Measurements from ENCODE around the gene RAB19.

The RAB19 gene

DNA sequence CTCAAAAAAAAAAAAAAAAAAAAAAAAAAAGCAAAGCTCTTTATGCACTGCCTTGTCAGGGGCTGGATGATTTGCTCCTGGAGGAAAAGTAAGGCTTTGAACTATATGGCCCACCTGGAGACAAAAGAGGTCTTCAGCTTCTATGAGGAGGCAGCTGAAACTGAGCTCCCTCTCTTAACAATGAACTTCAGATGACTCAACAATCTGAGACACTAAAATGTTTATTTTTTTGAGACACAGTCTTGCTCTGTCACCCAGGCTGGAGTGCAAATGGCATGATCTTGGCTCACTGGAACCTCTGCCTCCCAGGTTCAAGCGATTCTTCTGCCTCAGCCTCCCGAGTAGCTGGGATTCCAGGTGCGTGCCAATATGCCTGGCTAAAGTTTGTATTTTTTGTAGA lies 36.7 kb downstream of the RAB19 start:
- no peak for DNase-seq
- H3K4me1 ChIP-seq = no peaks in the 10 kb centered on the region
- TF ChIP-seq, protein P1, sequence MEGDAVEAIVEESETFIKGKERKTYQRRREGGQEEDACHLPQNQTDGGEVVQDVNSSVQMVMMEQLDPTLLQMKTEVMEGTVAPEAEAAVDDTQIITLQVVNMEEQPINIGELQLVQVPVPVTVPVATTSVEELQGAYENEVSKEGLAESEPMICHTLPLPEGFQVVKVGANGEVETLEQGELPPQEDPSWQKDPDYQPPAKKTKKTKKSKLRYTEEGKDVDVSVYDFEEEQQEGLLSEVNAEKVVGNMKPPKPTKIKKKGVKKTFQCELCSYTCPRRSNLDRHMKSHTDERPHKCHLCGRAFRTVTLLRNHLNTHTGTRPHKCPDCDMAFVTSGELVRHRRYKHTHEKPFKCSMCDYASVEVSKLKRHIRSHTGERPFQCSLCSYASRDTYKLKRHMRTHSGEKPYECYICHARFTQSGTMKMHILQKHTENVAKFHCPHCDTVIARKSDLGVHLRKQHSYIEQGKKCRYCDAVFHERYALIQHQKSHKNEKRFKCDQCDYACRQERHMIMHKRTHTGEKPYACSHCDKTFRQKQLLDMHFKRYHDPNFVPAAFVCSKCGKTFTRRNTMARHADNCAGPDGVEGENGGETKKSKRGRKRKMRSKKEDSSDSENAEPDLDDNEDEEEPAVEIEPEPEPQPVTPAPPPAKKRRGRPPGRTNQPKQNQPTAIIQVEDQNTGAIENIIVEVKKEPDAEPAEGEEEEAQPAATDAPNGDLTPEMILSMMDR (IDR thresholded peaks at IDR 0.05; ENCODE audit: low read depth, low read length) = no peak

DNA sequence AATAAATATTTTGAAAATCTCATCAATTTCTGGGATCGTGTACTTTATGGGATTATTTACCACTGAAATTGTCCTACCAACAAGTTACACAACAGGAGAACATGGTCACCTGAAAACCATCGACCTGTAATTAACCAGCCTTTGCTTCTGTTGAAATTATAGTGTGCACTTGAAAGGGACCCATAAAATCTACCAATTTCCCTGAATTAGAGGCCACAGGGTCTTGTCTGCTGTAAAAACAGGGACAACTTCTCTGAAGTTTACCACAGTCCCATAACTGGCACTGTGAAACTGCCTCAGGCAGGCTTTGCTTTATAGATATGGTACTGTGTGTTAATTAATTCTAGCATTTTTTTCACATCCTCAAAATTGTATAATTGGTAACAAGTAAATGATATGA lies 37.7 kb downstream of the RAB19 start:
- Histone ChIP-seq H3K4me3 (ENCODE audit: low read depth, low read length) (no peak overlapping the region), H3K4me1 (no peaks in the 10 kb centered on the region), H3K9me3 (no peaks in the 10 kb centered on the region), H3K36me3 (no peaks in the 10 kb centered on the region), H3K27me3 (no peaks in the 10 kb centered on the region)
- TF ChIP-seq, protein P1 (IDR thresholded peaks at IDR 0.05; ENCODE audit: low read depth, low read length) = no peak
- no peak for DNase-seq

More for the DNA sequence above, 36.7 kb downstream of the RAB19 start:
- H3K9me3 ChIP-seq = no peaks in the 10 kb centered on the region
- H3K27me3 ChIP-seq = no peaks in the 10 kb centered on the region
- H3K4me3 ChIP-seq (ENCODE audit: low read depth, low read length) = no peak overlapping the region
- H3K36me3 ChIP-seq = no peaks in the 10 kb centered on the region

DNA sequence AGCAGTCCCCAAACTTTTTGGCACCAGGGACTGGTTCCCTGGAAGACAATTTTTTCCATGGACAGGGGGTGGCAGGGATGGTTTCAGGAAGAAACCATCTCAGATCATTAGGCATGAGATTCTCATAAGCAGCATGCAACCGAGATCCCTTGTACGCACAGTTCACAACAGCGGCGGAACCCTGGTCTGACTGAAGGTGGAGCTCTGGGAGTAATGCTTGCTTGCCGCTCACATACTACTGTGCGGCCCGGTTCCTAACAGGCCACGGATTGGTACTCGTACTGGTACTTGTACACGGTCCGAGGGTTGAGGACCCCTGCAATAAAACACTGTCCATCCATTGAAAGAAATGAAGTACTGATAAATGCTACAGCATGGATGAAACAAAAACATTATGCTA lies 42.6 kb downstream of the RAB19 start:
- DNase-seq = no peak
- no peaks in the 10 kb centered on the region for H3K27me3 ChIP-seq
- no peaks in the 10 kb centered on the region for H3K36me3 ChIP-seq
- H3K9me3 ChIP-seq = no peaks in the 10 kb centered on the region
- no peaks in the 10 kb centered on the region for H3K4me1 ChIP-seq
- no peak overlapping the region for H3K4me3 ChIP-seq (ENCODE audit: low read depth, low read length)
- TF ChIP-seq, protein P1 (IDR thresholded peaks at IDR 0.05; ENCODE audit: low read depth, low read length) = no peak

DNA sequence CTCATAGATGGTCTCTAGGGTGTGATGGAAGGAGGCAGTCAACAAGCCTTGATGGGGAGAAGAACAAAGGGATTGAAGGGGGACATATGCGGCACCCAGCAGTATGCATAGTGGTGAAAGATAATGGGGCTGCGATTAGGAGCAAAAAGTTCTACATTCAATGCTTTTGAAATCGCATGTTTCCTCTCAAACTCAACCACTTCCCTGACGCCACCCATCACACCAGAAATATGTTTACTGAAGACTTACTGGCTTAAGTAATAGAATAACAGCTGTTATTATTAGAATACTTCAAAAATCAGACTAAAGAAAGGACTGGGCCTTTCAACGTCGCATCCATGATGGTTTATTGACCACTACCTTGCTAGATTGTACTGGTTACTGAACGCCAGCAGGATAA lies 44.0 kb downstream of the RAB19 start:
- DNase-seq = no peak
- H3K27me3 ChIP-seq = no peaks in the 10 kb centered on the region
- no peak overlapping the region for H3K4me3 ChIP-seq (ENCODE audit: low read depth, low read length)
- TF ChIP-seq, protein P1 (IDR thresholded peaks at IDR 0.05; ENCODE audit: low read depth, low read length) = no peak
- no peaks in the 10 kb centered on the region for H3K36me3 ChIP-seq
- no peaks in the 10 kb centered on the region for H3K9me3 ChIP-seq
- H3K4me1 ChIP-seq = no peaks in the 10 kb centered on the region

DNA sequence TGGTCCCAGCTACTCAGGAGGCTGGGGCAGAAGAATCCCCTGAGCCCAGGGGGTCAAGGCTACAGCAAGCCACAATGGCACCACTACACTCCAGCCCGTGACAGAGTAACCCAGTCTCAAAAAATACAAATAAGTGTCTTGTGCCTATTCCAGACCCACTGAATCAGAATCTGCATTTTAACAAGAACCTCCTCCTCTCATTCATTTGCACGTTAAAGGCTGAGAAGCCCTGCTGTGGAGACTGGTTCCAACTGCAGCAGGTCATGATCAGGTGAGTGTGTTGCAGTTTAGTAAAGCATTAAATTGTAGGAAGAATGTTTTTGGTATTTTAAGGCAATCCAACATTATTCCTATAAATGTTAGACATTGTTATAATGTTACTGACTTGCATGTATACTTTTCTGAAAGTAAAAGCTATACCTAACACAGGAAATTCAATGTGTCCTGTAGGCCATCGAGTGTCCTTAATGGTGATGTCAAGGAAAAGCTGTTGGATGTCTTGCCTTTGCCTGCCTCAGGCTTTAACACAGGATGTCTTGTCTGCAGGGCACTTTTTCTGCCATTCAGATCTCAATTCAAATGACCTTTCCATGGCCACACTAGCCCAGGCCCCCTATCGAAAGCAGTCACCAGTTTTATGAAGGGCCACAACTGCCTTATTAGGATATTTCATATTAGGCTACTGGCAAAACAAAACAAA lies 45.1 kb downstream of the RAB19 start:
- no peak for DNase-seq
- Histone ChIP-seq H3K9me3 (no peaks in the 10 kb centered on the region), H3K4me3 (ENCODE audit: low read depth, low read length) (no peak overlapping the region), H3K4me1 (no peaks in the 10 kb centered on the region), H3K27me3 (no peaks in the 10 kb centered on the region), H3K36me3 (no peaks in the 10 kb centered on the region)
- TF ChIP-seq, protein P1 (IDR thresholded peaks at IDR 0.05; ENCODE audit: low read depth, low read length) = no peak

DNA sequence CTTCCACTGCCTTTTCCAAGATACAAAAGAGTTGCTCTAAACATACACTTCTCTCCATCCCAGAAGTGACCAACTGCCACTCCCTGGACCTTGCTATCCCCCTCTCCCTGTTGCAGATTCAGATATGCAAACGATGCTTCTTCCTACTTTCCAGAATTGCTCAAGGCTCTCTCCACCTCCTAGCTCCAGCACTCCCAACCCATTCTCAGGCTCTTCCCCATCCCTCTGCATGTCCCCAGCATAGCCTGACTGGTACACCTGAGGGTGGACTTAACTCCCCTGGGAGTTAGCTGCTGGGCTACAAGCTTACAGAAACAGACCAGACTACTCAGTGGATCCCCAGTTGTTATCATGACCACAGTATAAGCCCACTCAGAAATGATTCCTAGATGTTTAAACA lies 47.9 kb downstream of the RAB19 start:
- no peak for DNase-seq
- Histone ChIP-seq H3K27me3 (no peaks in the 10 kb centered on the region), H3K4me1 (no peaks in the 10 kb centered on the region), H3K36me3 (peaks cover 20% of the 10 kb centered on the region), H3K9me3 (no peaks in the 10 kb centered on the region), H3K4me3 (ENCODE audit: low read depth, low read length) (no peak overlapping the region)
- TF ChIP-seq, protein P1 (IDR thresholded peaks at IDR 0.05; ENCODE audit: low read depth, low read length) = no peak

Measured in BE2C (cell line).